DMS 273 treated with DMSO at 0.1 percent for 48 hours (cell line): ENCODE results near the gene IPO4.
"Not testable (repeated sequence)": the region's sequence is repeated elsewhere in the genome, so short reads cannot be mapped to it uniquely, and the experiment has no call there.

Source experiments
- DNase-seq: peaks from one replicate; lab custom pipeline; 2025; lab: John Stamatoyannopoulos, UW

The IPO4 gene

GRCh38 chr14:24215495-24216344, 27.1 kb upstream of the IPO4 start, which contains the start of gene MDP1:
MDP1 (minus strand) TSS chr14:24216066; CDS start chr14:24215955, 111 bp downstream.
- DNase-seq = peak; percentile 68

GRCh38 chr14:24213866-24214662, 25.4 kb upstream of the IPO4 start:
- no peak for DNase-seq

GRCh38 chr14:24212924-24213865, 24.6 kb upstream of the IPO4 start, which contains the start of gene CHMP4A:
CHMP4A (minus strand) TSS chr14:24213488; CDS start chr14:24213439, 49 bp downstream.
- peak; percentile 95 for DNase-seq

GRCh38 chr14:24211311-24211710, 22.7 kb upstream of the IPO4 start:
- DNase-seq = no peak

- DNase-seq = no peak
These were observed 19.0 kb upstream of the IPO4 start for GRCh38 chr14:24207625-24208024.

DNA sequence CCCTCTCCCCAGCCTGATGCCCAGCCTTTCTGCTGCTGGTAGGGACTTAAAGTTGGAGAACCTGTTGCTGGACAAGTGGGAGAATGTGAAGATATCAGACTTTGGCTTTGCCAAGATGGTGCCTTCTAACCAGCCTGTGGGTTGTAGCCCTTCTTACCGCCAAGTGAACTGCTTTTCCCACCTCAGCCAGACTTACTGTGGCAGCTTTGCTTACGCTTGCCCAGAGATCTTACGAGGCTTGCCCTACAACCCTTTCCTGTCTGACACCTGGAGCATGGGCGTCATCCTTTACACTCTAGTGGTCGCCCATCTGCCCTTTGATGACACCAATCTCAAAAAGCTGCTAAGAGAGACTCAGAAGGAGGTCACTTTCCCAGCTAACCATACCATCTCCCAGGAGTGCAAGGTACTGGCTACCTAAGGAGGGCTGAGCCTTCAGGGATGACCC, 18.5 kb upstream of the IPO4 start:
- DNase-seq = no peak

DNA sequence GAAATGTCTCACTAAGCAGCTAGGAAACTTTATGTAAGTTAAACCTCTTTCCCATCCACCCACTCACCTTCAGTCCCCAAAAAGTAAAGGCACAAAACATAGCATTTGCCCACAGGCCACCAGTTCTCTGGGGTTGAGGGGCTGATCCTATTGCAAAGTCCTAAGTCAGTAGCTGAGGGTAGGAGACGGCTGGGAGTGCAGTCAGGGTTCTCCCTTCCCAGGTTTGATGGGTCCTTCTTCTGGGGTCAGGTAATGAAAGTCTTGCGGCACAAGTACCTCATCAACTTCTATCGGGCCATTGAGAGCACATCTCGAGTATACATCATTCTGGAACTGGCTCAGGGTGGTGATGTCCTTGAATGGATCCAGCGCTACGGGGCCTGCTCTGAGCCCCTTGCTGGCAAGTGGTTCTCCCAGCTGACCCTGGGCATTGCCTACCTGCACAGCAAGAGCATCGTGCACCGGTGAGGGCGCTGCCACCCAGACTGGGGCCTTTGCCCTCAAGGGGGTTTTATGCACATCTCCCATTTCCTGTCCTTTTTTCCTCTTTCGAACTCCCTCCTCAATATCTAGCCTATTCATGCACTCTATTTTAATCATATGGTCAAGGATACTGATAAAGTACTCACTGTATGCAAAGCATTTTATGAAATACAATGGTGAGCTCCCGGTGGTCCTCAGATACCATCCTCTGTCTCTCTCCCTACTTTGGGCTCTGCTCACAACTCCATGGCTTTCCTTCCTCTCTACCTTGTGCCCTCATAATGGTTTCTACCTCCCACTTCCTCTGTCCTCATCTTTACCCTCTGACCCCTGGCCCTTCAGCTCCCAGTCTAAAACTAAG, 17.9 kb upstream of the IPO4 start:
- no peak for DNase-seq

GRCh38 chr14:24204163-24205146, 15.8 kb upstream of the IPO4 start:
- DNase-seq = no peak

GRCh38 chr14:24203249-24203886, 14.8 kb upstream of the IPO4 start:
- not testable (repeated sequence) for DNase-seq

- not testable (repeated sequence) for DNase-seq
These were observed 13.9 kb upstream of the IPO4 start for GRCh38 chr14:24202538-24202937.

DNA sequence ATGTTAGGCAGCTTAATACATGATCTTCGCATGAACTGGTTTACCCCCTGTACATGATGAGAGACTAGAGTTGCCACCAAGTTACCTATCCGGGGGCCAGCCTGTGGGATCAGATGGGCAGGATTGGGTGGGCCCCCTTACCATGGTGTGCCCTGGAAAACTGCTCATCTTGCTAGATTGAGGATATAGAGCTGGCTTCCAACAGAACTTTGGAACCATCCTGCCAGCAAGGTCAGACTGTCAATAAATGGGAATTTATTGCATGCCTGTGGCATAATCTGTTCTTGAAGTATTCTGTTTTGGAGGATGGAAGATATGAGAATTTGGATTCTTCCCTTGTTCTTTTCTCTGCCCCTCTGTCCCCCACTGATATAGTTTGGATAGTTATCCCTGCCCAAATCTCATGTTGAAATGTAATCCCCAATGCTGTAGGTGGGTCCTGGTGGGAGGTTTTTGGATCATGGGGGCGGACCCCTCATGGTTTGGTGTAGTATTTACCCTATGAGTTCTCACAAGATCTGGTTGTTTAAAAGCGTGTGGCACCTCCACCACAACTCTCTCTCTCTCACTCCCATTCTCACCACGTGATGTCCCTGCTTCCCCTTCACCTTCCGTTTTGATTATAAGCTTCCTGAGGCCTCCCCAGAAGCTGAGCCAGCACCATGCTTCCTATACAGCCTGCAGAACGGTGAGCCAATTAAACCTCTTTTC, 10.4 kb upstream of the IPO4 start:
- no peak for DNase-seq

DNA sequence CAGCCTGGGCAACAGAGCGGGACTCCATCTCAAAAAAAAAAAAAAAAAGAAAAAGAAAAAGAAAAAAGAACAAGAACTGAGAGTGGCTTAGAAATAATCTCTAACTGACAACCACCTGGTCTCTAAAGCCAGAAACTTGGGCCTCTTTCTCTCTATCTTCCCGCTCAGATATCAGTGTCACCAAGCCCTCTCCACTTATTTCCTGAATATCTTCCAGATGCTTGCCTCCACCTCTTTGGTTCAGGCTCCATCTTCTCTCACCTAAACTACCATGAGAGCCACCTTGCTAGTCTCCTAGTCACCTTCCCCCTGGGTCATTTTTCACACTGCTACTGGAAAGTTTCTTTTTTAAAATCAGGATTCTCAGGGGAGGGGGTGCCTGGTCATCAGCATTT, 8.4 kb upstream of the IPO4 start:
- DNase-seq = no peak

- no peak for DNase-seq
These were observed 7.7 kb upstream of the IPO4 start for GRCh38 chr14:24196071-24197055.

DNA sequence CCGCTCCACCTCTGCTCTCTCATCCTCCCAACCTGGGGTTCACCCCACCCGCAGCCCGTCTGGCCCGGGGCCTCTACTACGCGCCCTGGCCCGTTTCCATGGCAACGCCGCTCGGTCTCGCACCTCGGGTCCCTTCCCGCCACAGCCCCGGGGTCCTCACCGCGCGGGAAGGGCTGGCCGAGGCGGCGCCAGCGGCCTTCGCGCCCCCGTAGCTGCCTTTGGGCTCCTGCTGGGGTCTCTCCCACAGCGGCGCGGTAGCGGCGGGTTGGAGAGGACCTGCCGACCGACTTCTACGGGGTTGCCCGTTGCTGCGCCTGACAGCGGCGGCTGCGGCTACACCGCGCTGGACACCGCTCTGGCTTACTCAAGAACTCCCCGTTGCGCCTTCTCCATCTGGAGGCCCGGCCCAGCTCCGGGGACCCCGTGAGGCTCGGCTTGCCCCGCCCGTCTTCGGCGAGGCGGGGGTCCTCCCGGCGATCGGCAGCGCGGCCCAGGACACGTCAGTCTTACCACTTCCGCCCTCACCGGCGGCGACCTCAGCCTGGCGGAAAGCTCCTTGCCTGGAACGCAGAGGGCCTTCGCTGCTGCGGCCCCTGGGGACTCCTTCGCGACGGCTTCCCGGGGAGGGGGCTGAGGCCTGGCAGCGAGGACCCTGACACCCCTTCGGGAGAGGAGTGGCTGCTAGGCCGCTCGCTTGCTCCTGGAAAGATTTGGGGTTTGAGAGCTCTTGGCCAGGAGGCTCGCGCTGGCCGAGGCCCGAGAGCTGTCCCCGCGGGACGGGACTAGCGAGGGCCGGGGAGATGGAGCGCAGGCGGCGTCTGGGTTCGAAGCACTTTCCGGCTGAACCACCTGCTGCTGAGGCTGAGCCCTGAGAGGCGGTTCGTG, 6.8 kb upstream of the IPO4 start, which contains the start of gene TM9SF1:
TM9SF1 (minus strand) TSS at position 256 of the 885 bp plus-strand sequence. CDS start 422 bp downstream, outside the sequence.
- DNase-seq = peak; percentile 51

- no peak for DNase-seq
These were observed 6.2 kb upstream of the IPO4 start for GRCh38 chr14:24194873-24195185.
